ENCODE results near the gene TPM1.

GRCh38 chr15:63085289-63085688 lies 42.7 kb downstream of the TPM1 start:
- no peak for TF ChIP-seq ZNF740 (CRISPR knock-in tag; IDR thresholded peaks at IDR 0.05)
- TF ChIP-seq ZNF740 (tag; IDR thresholded peaks at IDR 0.05), result no peak
- TF ChIP-seq, protein P1, sequence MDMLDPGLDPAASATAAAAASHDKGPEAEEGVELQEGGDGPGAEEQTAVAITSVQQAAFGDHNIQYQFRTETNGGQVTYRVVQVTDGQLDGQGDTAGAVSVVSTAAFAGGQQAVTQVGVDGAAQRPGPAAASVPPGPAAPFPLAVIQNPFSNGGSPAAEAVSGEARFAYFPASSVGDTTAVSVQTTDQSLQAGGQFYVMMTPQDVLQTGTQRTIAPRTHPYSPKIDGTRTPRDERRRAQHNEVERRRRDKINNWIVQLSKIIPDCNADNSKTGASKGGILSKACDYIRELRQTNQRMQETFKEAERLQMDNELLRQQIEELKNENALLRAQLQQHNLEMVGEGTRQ (CRISPR knock-in tag; IDR thresholded peaks at IDR 0.05), result no peak
- TF ChIP-seq, protein P2, sequence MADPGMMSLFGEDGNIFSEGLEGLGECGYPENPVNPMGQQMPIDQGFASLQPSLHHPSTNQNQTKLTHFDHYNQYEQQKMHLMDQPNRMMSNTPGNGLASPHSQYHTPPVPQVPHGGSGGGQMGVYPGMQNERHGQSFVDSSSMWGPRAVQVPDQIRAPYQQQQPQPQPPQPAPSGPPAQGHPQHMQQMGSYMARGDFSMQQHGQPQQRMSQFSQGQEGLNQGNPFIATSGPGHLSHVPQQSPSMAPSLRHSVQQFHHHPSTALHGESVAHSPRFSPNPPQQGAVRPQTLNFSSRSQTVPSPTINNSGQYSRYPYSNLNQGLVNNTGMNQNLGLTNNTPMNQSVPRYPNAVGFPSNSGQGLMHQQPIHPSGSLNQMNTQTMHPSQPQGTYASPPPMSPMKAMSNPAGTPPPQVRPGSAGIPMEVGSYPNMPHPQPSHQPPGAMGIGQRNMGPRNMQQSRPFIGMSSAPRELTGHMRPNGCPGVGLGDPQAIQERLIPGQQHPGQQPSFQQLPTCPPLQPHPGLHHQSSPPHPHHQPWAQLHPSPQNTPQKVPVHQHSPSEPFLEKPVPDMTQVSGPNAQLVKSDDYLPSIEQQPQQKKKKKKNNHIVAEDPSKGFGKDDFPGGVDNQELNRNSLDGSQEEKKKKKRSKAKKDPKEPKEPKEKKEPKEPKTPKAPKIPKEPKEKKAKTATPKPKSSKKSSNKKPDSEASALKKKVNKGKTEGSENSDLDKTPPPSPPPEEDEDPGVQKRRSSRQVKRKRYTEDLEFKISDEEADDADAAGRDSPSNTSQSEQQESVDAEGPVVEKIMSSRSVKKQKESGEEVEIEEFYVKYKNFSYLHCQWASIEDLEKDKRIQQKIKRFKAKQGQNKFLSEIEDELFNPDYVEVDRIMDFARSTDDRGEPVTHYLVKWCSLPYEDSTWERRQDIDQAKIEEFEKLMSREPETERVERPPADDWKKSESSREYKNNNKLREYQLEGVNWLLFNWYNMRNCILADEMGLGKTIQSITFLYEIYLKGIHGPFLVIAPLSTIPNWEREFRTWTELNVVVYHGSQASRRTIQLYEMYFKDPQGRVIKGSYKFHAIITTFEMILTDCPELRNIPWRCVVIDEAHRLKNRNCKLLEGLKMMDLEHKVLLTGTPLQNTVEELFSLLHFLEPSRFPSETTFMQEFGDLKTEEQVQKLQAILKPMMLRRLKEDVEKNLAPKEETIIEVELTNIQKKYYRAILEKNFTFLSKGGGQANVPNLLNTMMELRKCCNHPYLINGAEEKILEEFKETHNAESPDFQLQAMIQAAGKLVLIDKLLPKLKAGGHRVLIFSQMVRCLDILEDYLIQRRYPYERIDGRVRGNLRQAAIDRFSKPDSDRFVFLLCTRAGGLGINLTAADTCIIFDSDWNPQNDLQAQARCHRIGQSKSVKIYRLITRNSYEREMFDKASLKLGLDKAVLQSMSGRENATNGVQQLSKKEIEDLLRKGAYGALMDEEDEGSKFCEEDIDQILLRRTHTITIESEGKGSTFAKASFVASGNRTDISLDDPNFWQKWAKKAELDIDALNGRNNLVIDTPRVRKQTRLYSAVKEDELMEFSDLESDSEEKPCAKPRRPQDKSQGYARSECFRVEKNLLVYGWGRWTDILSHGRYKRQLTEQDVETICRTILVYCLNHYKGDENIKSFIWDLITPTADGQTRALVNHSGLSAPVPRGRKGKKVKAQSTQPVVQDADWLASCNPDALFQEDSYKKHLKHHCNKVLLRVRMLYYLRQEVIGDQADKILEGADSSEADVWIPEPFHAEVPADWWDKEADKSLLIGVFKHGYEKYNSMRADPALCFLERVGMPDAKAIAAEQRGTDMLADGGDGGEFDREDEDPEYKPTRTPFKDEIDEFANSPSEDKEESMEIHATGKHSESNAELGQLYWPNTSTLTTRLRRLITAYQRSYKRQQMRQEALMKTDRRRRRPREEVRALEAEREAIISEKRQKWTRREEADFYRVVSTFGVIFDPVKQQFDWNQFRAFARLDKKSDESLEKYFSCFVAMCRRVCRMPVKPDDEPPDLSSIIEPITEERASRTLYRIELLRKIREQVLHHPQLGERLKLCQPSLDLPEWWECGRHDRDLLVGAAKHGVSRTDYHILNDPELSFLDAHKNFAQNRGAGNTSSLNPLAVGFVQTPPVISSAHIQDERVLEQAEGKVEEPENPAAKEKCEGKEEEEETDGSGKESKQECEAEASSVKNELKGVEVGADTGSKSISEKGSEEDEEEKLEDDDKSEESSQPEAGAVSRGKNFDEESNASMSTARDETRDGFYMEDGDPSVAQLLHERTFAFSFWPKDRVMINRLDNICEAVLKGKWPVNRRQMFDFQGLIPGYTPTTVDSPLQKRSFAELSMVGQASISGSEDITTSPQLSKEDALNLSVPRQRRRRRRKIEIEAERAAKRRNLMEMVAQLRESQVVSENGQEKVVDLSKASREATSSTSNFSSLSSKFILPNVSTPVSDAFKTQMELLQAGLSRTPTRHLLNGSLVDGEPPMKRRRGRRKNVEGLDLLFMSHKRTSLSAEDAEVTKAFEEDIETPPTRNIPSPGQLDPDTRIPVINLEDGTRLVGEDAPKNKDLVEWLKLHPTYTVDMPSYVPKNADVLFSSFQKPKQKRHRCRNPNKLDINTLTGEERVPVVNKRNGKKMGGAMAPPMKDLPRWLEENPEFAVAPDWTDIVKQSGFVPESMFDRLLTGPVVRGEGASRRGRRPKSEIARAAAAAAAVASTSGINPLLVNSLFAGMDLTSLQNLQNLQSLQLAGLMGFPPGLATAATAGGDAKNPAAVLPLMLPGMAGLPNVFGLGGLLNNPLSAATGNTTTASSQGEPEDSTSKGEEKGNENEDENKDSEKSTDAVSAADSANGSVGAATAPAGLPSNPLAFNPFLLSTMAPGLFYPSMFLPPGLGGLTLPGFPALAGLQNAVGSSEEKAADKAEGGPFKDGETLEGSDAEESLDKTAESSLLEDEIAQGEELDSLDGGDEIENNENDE (IDR thresholded peaks at IDR 0.05; ENCODE audit: low read depth, low read length), result no peak
- TF ChIP-seq PURB (CRISPR knock-in tag; IDR thresholded peaks at IDR 0.05; ENCODE audit: low read depth), result no peak
- no peak for TF ChIP-seq U2AF1 (optimal IDR thresholded peaks at IDR 0.05; ENCODE audit: low read depth, low read length)
- no peak for TF ChIP-seq EZH2 (IDR thresholded peaks at IDR 0.05; ENCODE audit: borderline replicate concordance, low read depth, low read length)
